ENCODE results near the gene METRN. TPM values are rescaled to one million over a fixed set of nuclear protein-coding genes. Genes with fewer than 3 reads are reported as not detected.

METRN gene
- total and polyA plus RNA-seq, 2 of the 4 experiments (the other 2 are of a cell fraction): 6.1 to 48.2 TPM

DNA sequence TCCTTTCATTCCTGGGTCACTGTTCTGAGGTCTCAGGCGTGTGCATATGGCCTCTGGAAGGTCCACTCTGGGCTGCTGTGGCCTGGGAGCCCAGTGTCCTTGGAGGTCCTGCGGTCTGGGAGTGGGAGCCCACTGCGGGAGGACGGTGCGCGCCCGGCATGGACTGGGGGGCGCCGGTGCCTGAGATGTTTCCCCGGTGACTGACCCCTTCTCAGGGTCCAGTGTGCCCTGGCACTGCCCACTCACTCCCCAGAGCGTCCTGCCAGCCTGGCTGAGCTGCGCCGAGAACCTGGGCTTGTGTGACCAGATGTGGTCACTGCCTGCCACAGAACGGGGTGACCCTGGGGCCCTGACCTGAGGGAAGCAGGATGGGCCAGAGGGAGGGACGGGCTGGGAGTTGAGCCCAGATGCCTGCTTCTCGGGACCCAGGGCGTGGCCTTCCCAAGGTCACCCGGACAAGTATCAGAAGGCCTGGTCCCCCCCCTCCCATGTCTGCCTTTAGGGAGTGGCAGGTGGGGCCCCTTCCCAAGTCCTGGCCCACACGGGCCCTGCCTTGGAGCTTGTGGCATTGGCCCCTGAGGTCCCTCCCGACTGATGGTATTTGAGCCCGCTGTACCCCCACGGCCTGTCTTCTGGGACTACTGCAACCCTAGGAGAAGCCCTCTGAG lies 40.6 kb upstream of the METRN start:
- H3K18ac ChIP-seq (ENCODE audit: low read depth, low read length): no peak overlapping the region
- DNase-seq (no peak), ATAC-seq (ENCODE audit: low read depth) (no peak)
- H3K36me3 ChIP-seq (ENCODE audit: control insufficient read depth, insufficient read depth, low read length): peaks cover 45% of the 10 kb centered on the region
- H2BK15ac ChIP-seq (ENCODE audit: low read depth, low read length): no peak overlapping the region
- 0 out of 2 replicates have a peak overlapping the region, but pooled peaks have one; percentile 9 for H2AK5ac ChIP-seq (ENCODE audit: low read depth, low read length)
- H2BK20ac ChIP-seq (ENCODE audit: low read depth, low read length): no peak overlapping the region
- H2AK9ac ChIP-seq (replicated peaks; ENCODE audit: low read depth, low read length, poor library complexity): peak overlapping the region; percentile 65
- H3K23ac ChIP-seq (ENCODE audit: low read depth, low read length): no peak overlapping the region
- peaks cover 0 to 32% of the 10 kb centered on the region in 2 experiments; a peak in 1 of 4 replicates for H3K79me1 ChIP-seq (ENCODE audit: low read depth in 1 of 2, low read length in 2 of 2)
- H2BK5ac ChIP-seq (ENCODE audit: low read depth, low read length, poor library complexity, severe bottlenecking): no peak overlapping the region
- no peak for TF ChIP-seq FOS (IDR thresholded peaks at IDR 0.05; ENCODE audit: low read depth, low read length)
- ChIA-PET CTCF (no interaction called here), POLR2A (ENCODE audit: unreplicated experiment) (no interaction called here)
- no peaks in the 10 kb centered on the region for H3K9me3 ChIP-seq (ENCODE audit: control insufficient read depth, insufficient read depth, low read length)
- no peaks in the 10 kb centered on the region for H3K27me3 ChIP-seq (ENCODE audit: control insufficient read depth, insufficient read depth, low read length)
- dilution Hi-C loops (cut with HindIII; ENCODE audit: low sequenced_read_pairs, unreplicated experiment) (no loop called here), intact Hi-C loops (cut with micrococcal nuclease) (no loop called here), in situ Hi-C loops (cut with MboI; ENCODE audit: low sequenced_read_pairs) (no loop called here)
- no peak overlapping the region for H4K8ac ChIP-seq (ENCODE audit: low read depth in 2 of 2, low read length in 2 of 2)
- no peak overlapping the region for H4K91ac ChIP-seq (ENCODE audit: insufficient read depth, low read depth, low read length)
- H3K9me1 ChIP-seq (ENCODE audit: insufficient read depth, low read length): peaks cover 6% of the 10 kb centered on the region; the same call in 1 of the 2 replicates
- H3K14ac ChIP-seq (replicated peaks; ENCODE audit: low read depth, low read length): no peak overlapping the region
- peaks cover 9% of the 10 kb centered on the region for H3K4me1 ChIP-seq (ENCODE audit: control insufficient read depth, insufficient read depth, low read length)
- no peak overlapping the region for H3K4me3 ChIP-seq (ENCODE audit: insufficient read depth, low read depth, low read length)
- H3K9ac ChIP-seq (ENCODE audit: low read depth, low read length): no peak overlapping the region
- BruUV-seq (replicated peaks): no TSS peak
- H2BK120ac ChIP-seq (ENCODE audit: low read depth, low read length): no peak overlapping the region
- H4K5ac ChIP-seq (ENCODE audit: low read depth, low read length): no peak overlapping the region
- H3K4ac ChIP-seq (ENCODE audit: low read depth, low read length): no peak overlapping the region
- no peak overlapping the region for H3K4me2 ChIP-seq (ENCODE audit: low read depth, low read length)
- H3K56ac ChIP-seq (ENCODE audit: extremely low read depth, insufficient read depth, low read length): no peak overlapping the region
- no peak overlapping the region for H3K27ac ChIP-seq (ENCODE audit: insufficient read depth, low read length)
- peaks cover 17% of the 10 kb centered on the region for H4K20me1 ChIP-seq (ENCODE audit: insufficient read depth, low read length)
- WGBS, 2 experiments (ENCODE audit: extremely low coverage in 2 of 2, insufficient read length in 1 of 2): 80% methylated on average over 9 of the region's 22 CpGs; no CpG with 5 or more reads in 1 of the 2 experiments
- peak overlapping the region; percentile 89 for H2AFZ ChIP-seq (replicated peaks; ENCODE audit: low read length, poor library complexity)
